Liver (tissue), 3 donors: Measurements from ENCODE around the gene APOB.

Source experiments
- GABPA ChIP-seq, 2 donors: IDR thresholded peaks in 1 of 2; conservative IDR thresholded peaks in 1 of 2; 2 replicates each; pipeline ENCODE4 v1.6.1; 2016; ENCODE audit warnings: antibody characterized with exemption in 2 of 2, mild to moderate bottlenecking in 1 of 2, moderate library complexity in 1 of 2
- HNF4A ChIP-seq, 2 donors: conservative IDR thresholded peaks; 2 replicates each; pipeline ENCODE4 v1.6.1; 2016; ENCODE audit warnings: antibody characterized with exemption in 2 of 2, mild to moderate bottlenecking in 2 of 2
- TF ChIP-seq, protein P1 (sequence below): fragments of 150-350 bp; IDR thresholded peaks from 2 replicates; pipeline ENCODE4 v1.5.1; 2017; ENCODE audit warnings: improper control_type of control experiment, low read depth, low read length; ENCODE audit not compliant: missing input control
- donor health status: healthy.
- donor health status: healthy.

DNA sequence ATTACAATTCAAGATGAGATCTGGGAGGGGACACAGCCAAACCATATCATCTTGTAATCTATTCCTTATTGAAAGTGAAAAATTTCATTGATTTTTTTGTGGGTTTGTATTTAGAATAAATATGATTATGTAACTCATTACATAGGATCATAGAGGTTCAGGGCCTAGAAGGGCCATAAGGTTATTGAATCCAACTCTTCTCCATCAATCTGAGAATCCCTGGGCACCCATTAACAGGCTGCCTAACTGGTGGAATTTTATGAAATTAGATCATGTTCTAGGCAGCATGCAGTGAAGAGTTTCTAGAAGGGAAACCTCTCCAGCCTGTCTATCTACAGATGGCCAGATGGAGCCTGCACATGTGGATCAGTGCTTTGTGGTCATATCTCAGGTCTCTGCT, 6.3 kb upstream of the APOB start:
- TF ChIP-seq, protein P1, sequence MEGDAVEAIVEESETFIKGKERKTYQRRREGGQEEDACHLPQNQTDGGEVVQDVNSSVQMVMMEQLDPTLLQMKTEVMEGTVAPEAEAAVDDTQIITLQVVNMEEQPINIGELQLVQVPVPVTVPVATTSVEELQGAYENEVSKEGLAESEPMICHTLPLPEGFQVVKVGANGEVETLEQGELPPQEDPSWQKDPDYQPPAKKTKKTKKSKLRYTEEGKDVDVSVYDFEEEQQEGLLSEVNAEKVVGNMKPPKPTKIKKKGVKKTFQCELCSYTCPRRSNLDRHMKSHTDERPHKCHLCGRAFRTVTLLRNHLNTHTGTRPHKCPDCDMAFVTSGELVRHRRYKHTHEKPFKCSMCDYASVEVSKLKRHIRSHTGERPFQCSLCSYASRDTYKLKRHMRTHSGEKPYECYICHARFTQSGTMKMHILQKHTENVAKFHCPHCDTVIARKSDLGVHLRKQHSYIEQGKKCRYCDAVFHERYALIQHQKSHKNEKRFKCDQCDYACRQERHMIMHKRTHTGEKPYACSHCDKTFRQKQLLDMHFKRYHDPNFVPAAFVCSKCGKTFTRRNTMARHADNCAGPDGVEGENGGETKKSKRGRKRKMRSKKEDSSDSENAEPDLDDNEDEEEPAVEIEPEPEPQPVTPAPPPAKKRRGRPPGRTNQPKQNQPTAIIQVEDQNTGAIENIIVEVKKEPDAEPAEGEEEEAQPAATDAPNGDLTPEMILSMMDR, result no peak
- no peak for TF ChIP-seq HNF4A (conservative IDR thresholded peaks at IDR 0.05)
- TF ChIP-seq GABPA (IDR thresholded peaks at IDR 0.05 in 1 of 2, conservative IDR thresholded peaks at IDR 0.05 in 1 of 2), result no peak
